Smooth muscle cell (in vitro differentiated cells): ENCODE measurements around the gene OLFML3. TPM values are rescaled to one million over a fixed set of nuclear protein-coding genes. Genes with fewer than 3 reads are reported as not detected.

Experiments
- polyA plus RNA-seq: library from polyadenylated mRNA; unstranded; fragments of >200 nt; fragmentation: Nextera tagmentation; extraction: Ambion mirVana; gene quantifications from 2 replicates; pipeline ENCODE4 v1.2.1, GENCODE V29; 2016
- total RNA-seq: library from RNA; depleted of rRNA; stranded (reverse); fragments of >200 nt; gene quantifications from 2 replicates; pipeline ENCODE4 v1.2.3, GENCODE V29; 2014

OLFML3 gene
- total and polyA plus RNA-seq, 2 experiments from 2014 or later: 220 to 308 TPM

Other genes starting within 250 kb of the OLFML3 start
- gene PHTF1, start 220.0 kb upstream of the OLFML3 start, total RNA-seq: 25.4 and 34.8 TPM in 2 replicates
- gene PHTF1, start 220.0 kb upstream of the OLFML3 start, polyA plus RNA-seq: 19.7 and 23.9 TPM in 2 replicates
- gene RSBN1, start 167.0 kb upstream of the OLFML3 start, total RNA-seq: 18.3 and 22.5 TPM in 2 replicates
- 9.0 and 12.3 TPM in 2 replicates for gene RSBN1, start 167.0 kb upstream of the OLFML3 start, polyA plus RNA-seq
- not detected in 2 replicates for gene PTPN22, start 107.8 kb upstream of the OLFML3 start, total RNA-seq
- not detected in 2 replicates for gene PTPN22, start 107.8 kb upstream of the OLFML3 start, polyA plus RNA-seq
- gene BCL2L15, start 91.9 kb upstream of the OLFML3 start, total RNA-seq: 0.13 TPM in 1 of 2 replicates, not detected in the other
- not detected in 2 replicates for gene BCL2L15, start 91.9 kb upstream of the OLFML3 start, polyA plus RNA-seq
- 9.4 and 17.3 TPM in 2 replicates for gene AP4B1, start 74.7 kb upstream of the OLFML3 start, total RNA-seq
- 8.5 and 11.6 TPM in 2 replicates for gene AP4B1, start 74.7 kb upstream of the OLFML3 start, polyA plus RNA-seq
- gene DCLRE1B, start 74.1 kb upstream of the OLFML3 start, total RNA-seq: 5.6 and 11.0 TPM in 2 replicates
- gene DCLRE1B, start 74.1 kb upstream of the OLFML3 start, polyA plus RNA-seq: 5.9 and 6.6 TPM in 2 replicates
- 34.2 TPM in 2 replicates for gene HIPK1, start 50.1 kb upstream of the OLFML3 start, total RNA-seq
- gene HIPK1, start 50.1 kb upstream of the OLFML3 start, polyA plus RNA-seq: 11.4 and 12.0 TPM in 2 replicates
- gene SYT6, start 174.4 kb downstream of the OLFML3 start, total RNA-seq: not detected in 2 replicates
- 0.15 TPM in 1 of 2 replicates, not detected in the other for gene SYT6, start 174.4 kb downstream of the OLFML3 start, polyA plus RNA-seq